Measurements from ENCODE around the gene DUSP7. TPM values are rescaled to one million over a fixed set of nuclear protein-coding genes. Genes with fewer than 3 reads are reported as not detected.

Gene DUSP7
- total RNA-seq, 1 experiment from 2014 or later = 16.6 TPM

DNA sequence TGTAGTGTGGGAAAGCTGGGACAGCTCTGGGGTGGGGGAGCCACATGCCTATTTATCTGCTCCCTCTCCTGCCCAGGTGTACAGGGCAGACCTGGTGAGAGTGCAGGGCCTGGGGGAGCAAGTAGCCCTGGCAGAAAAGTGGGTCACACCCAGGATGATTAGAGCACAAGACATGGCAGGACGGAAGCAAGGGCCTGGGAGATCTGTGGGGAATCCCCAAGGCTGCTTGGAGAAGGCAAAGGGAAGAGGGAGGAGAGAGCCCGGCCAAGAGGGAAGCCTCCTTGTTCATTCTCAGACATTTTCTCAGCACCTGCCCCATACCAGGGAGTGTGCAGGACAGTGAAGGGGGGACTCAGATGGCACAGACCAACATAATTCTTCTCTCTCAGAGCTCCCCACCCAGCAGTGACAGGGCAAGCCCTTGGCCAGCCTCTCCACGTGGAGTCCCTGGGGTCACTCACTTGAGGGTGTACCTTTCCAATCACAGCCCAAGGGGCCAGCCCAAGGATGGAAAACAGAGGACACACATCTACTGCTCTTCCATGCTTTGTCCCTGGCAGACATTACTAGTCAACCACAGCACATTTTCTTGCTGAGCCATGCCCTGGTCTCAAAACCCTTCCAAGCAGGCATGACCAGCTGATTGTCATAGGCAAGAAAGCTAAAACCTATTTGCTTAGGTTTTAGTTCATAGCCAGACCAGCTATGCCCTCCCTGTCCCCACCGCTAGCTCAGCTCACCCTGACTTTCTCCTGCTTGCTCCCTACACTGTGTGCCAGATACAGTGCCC is 4.9 kb upstream of the DUSP7 start:
- Histone ChIP-seq H3K79me2 (ENCODE audit: insufficient read depth, low read length) (no peaks in the 10 kb centered on the region), H3K4me2 (ENCODE audit: low read length) (no peak overlapping the region), H3K9me3 (ENCODE audit: control insufficient read depth in 1 of 2, insufficient read depth in 1 of 2, low read depth in 1 of 2, low read length in 2 of 2) (no peaks in the 10 kb centered on the region), H3K4me1 (ENCODE audit: control insufficient read depth in 1 of 2, insufficient read depth in 2 of 2, low read length in 2 of 2) (peaks cover 11 to 40% of the 10 kb centered on the region in 2 experiments), H3K36me3 (ENCODE audit: control insufficient read depth in 1 of 2, insufficient read depth in 2 of 2, low read length in 2 of 2) (no peaks in the 10 kb centered on the region), H3K27ac (ENCODE audit: low read depth, low read length) (no peak overlapping the region), H4K20me1 (ENCODE audit: insufficient read depth) (no peaks in the 10 kb centered on the region), H3K9me2 (ENCODE audit: insufficient read depth) (no peaks in the 10 kb centered on the region), H3K9ac (ENCODE audit: low read length) (no peak overlapping the region), H2AFZ (ENCODE audit: low read depth, low read length, poor library complexity, severe bottlenecking) (no peak overlapping the region), H3K27me3 (ENCODE audit: insufficient read depth, low read length) (no peaks in the 10 kb centered on the region), H3K4me3 (replicated peaks in 1 of 2; ENCODE audit: low read depth in 1 of 2, low read length in 2 of 2) (no peak overlapping the region)
- ATAC-seq (no peak), DNase-seq (ENCODE audit: low read depth, low spot score) (no peak)
- ChIA-PET CTCF (no interaction called here), POLR2A (no interaction called here), RAD21 (ENCODE audit: low non-redundant PET in 1 of 2, low total read pairs in 2 of 2, uncharacterized antibody in 2 of 2, unreplicated experiment in 2 of 2) (no interaction called here)
- BruUV-seq (replicated peaks) = no TSS peak
- TF ChIP-seq, protein P1, sequence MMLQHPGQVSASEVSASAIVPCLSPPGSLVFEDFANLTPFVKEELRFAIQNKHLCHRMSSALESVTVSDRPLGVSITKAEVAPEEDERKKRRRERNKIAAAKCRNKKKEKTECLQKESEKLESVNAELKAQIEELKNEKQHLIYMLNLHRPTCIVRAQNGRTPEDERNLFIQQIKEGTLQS (IDR thresholded peaks at IDR 0.05) = no peak
- TF ChIP-seq, protein P2, sequence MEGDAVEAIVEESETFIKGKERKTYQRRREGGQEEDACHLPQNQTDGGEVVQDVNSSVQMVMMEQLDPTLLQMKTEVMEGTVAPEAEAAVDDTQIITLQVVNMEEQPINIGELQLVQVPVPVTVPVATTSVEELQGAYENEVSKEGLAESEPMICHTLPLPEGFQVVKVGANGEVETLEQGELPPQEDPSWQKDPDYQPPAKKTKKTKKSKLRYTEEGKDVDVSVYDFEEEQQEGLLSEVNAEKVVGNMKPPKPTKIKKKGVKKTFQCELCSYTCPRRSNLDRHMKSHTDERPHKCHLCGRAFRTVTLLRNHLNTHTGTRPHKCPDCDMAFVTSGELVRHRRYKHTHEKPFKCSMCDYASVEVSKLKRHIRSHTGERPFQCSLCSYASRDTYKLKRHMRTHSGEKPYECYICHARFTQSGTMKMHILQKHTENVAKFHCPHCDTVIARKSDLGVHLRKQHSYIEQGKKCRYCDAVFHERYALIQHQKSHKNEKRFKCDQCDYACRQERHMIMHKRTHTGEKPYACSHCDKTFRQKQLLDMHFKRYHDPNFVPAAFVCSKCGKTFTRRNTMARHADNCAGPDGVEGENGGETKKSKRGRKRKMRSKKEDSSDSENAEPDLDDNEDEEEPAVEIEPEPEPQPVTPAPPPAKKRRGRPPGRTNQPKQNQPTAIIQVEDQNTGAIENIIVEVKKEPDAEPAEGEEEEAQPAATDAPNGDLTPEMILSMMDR (IDR thresholded peaks at IDR 0.05 in 2 of 3, conservative IDR thresholded peaks at IDR 0.05 in 1 of 3; ENCODE audit: borderline replicate concordance in 1 of 3, insufficient read depth in 1 of 3, low read depth in 2 of 3, low read length in 2 of 3) = no peak
- TF ChIP-seq POLR2AphosphoS5 (IDR thresholded peaks at IDR 0.05; ENCODE audit: low read depth, low read length) = no peak
- no peak for TF ChIP-seq EZH2 (IDR thresholded peaks at IDR 0.05)
- TF ChIP-seq SRF (IDR thresholded peaks at IDR 0.05; ENCODE audit: low read depth) = no peak
- no peak for TF ChIP-seq RAD21 (IDR thresholded peaks at IDR 0.05; ENCODE audit: low read depth)
- TF ChIP-seq SIN3A (IDR thresholded peaks at IDR 0.05; ENCODE audit: low read depth) = no peak
- intact Hi-C loops (cut with micrococcal nuclease) = no loop called here

Measured in HCT116 (cell line).